GM18951 (cell line): ENCODE data around the gene BAZ1B.
A peak's percentile ranks its signal among the peaks of the same experiment; 100 is the strongest.
"Not testable (repeated sequence)": the region's sequence is repeated elsewhere in the genome, so short reads cannot be mapped to it uniquely, and the experiment has no call there.

ENCODE experiments used
- POLR2A ChIP-seq: IDR thresholded peaks from 4 replicates; pipeline ENCODE4 v1.6.1; 2011; ENCODE audit warnings: mild to moderate bottlenecking; ENCODE audit not compliant: insufficient read length, insufficient read depth; ENCODE audit errors: extremely low read depth
- in situ Hi-C: fragments of 300-500 bp; cut with MboI; formaldehyde crosslinking; loops from one replicate; pipeline ENCODE4 v1.12.0; 2022; ENCODE audit warnings: low sequenced_read_pairs, mixed read lengths, inconsistent platforms; ENCODE audit not compliant: unreplicated experiment

BAZ1B gene

DNA sequence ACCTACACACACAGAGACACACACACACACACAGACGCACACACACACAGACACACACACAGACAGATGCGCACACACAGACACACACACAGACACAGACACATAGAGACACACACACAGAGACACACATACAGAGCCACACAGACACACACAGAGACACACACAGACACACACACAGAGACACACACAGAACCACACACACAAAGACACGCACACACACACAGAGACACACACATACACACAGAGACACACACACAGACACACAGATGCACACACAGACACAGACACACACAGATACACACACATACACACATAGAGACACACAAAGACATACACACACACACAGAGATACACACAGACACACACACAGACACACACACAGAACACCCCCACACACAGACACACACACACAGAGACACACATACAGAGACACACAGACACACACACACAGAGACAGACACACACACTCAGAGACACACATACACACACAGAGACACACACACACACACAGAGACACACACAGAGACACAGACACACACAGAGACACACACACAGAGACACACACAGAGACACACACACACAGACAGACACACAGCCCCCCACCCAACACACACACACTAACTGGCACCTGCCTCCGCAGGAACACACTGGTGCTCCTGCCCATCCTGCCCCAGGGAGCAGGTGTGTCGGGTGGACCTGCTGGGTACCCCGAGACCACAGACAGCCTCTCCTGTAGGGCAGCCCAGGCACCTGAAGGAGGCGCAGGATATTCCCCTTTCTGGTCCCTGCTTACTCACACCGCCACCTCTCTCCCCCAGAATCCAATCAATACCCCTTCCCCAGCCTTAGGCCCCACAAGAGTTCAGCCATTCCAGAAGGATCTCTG is 93.9 kb downstream of the BAZ1B start:
- no peak for TF ChIP-seq POLR2A
- in situ Hi-C loops: no loop called here

DNA sequence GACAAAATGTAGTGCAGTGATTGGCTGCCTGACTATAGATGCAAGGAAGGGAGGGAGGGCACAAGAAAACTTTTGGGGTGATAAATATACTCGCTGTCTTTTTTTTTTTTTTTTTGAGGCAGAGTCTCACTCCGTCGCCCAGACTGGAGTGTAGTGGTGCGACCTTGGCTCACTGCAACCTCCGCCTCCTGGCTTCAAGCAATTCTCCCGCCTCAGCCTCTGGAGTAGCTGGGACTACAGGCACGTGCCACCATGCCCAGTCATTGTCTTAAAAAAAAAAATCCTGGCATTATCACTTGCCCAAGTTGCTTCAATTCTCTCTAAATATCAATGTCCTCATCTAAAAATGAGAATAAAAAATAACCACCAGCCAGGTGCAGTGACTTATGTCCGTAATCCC is 96.1 kb downstream of the BAZ1B start:
- in situ Hi-C loops: no loop called here
- TF ChIP-seq POLR2A: no peak

DNA sequence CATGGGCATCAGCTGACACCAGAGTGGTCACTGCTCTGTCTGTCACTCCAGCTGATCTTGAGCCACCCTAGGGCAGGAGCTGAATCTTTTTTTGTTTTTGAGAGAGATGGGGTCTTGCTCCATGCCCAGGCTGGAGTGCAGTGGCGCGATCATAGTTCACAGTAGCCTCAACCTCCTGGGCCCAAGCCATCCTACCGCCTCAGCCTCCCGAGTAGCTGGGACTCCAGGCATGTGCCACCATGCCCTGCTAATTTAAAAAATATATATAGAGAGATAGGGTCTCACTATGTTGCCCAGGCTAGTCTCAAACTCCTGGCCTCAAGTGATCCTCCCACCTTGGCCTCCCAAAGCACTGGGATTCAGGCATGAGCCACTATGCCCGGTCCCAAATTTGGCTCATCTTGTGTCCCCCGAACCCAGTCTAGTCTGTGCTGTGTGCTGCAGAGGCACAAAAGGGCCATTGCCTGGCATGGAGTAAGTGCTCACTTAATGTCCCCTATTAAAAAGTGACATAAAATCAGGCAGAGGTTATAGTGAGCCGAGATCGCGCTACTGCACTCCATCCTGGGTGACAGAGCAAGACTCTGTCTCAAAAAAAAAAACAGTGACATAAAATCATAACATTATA is 96.6 kb downstream of the BAZ1B start:
- TF ChIP-seq POLR2A: no peak
- in situ Hi-C loops: no loop called here

DNA sequence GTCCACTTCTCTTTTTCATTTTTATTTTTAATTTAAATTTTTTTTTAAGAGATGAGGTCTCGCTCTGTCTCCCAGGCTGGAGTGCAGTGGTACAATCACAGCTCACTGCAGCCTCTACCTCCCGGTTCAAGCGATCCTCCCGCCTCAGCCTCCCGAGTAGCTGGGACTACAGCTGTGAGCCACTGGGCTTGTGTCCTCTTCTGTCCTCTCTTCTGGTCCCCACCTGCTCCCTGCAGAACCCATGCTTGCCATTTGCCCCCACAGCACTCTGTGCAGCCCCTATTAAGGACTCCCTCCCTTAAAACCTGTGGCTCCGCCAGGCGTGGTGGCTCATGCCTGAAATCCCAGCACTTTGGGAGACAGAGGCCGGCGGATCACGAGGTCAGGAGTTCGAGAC is 97.6 kb downstream of the BAZ1B start:
- TF ChIP-seq POLR2A: no peak
- in situ Hi-C loops: no loop called here

DNA sequence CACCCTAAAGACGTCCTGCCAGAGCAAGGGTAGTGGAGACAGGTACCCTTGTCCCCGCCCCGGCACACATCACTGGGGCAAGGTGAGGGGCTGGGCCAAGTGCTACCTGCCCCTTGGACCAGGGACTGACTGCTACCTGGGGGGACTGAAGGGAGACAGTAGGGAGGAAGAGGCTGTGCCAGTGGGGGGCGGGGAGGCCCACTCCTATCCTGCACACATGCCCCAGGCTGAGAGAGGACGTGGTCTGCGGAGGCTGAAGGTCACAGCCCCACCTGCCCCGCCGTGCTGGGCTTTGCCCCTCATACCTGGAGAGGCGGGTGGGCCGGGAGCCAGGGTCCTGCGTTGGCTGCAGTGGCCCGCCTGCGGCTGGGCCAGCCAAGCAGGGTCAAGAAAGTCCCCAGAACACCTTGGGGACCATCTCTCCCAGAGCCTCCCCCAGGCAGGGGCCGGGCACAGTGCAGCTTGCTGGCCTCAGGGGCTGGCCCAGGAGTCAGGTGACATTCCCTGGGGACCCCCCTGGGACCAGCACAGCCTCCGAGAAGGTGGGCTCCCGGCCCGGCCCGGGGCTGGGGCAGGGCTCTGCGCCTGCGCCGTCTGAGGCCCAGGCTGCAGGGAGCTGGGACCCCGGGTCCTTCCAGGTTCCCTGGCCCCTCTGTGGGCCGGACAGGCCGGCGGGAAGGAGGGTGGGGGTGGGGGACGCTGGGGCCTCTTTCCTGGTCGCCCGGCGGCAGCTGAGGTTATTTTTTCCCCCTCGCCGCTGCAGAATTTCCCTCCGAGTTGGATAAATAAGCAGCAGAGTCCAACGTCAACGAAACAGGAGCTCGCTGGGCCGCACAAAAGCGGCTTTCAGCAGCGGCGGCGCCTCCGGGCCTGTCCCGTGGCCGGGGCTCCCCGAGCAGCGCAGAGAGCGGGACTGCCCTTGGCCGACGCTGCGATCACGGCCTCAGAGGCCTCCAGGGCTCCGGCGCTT is 98.3 kb downstream of the BAZ1B start:
- no peak for TF ChIP-seq POLR2A
- in situ Hi-C loops: no loop called here

DNA sequence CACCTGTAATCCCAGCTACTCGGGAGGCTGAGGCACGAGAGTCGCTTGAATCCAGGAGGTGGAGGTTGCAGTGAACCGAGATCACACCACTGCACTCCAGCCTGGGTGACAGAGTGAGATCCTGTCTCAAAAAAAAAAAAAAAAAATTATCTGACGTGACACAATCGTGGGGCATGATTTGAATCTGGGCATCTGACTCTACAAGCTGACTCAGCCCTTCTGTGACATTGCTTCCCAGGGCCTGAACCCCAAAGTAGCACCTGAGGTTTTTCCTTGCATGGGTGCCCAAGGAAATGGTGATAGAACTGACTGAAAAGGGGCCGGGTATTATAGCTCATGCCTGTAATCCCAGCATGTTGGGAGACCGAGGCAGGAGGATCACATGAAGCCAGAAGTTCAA is 101.5 kb downstream of the BAZ1B start:
- in situ Hi-C loops: not testable (repeated sequence)

DNA sequence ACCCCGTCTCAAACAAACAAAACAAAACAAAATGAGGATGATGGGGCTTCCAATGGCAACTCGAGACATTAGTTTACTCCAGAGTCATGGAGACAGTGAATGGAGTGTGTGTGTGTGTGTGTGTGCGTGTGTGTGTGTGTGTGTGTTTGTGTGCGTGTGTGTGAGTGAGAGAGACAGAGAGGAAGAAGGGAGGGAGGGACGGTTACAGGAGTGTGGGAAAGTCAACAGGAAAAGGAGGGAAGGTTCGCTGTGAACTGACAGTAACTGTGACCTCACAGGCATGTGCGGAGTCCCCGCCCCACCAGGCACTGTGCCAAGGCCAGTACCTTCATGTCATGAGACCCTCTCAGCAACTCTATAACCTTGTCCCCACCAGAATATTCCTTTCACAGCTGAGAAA is 102.1 kb downstream of the BAZ1B start:
- in situ Hi-C loops: not testable (repeated sequence)

DNA sequence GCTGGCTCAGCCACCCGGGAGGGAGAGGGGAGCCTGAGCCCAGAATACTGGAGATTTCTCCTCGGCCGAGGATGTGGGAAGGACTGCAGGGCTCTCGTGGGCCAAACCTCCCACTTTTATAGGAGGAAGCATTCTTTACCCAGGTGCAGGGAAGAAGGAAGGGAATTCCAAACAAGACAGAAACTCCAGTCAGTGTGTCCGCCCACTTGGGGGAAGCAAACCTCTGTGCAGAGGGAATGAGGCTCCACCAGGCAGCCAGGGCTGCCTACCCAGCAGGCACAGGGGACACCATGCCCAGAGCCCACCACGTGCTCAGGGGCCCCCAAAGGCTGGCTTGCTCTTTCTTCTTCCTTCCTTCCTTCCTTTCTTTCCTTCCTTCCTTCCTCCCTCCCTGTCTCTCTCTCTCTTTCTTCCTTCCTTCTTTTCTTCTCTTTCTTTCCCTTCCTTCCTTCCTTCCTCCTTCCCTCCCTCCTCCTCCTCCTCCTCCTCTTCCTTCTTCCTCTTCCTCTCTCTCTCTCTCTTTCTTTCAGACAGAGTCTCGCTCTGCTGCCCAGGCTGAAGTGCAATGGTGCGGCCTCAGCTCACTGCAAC is 103.9 kb downstream of the BAZ1B start:
- TF ChIP-seq POLR2A: no peak
- in situ Hi-C loops: no loop called here

DNA sequence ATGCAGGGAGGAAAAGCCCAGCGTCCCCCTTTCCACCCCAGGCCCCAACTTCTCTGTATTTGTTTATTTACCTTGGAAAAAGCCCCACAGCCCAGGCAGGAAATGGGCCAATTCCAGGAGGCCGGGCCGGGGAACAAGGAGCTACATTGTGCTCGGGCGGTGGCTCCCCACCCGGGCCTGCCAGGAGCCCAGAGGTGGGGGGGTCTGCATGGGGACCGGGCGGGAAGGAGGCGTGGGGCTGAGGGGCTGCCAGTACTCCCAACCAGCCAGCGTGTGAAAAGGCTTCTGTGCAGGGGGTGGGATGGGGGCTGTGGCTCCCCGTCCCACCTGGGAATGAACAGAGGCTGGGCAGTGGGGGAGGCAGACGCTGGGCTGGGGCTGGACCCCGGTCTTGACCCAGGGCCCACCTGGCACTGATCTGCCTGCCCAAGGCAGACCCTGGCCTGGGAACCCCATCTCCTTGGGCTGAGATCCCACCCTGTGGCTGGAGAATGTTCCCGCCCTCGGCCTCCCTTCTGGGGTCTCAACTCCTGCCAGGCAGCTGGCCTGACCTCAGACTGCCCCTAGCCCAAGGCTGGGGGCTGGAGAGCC is 111.5 kb downstream of the BAZ1B start:
- in situ Hi-C loops: not testable (repeated sequence)

DNA sequence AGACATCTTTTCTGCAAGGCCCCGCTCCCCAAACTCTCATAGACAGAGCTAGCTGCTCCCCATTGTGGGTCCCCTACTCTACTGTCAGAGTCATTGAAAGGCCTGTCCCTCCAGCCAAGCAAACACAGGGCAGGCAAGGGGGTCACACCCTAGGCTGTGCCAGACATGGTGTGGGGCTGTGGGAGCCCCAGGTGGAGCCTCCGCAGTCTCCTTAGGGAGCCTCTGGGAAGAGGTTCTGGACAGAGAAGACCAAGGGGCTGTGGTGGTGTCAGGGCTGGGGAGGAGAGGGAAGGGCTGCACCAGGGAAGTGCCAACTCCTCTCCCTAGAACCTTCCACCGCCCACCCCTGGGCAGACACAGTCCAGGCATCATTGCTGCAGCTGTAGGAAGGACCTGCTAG is 117.2 kb downstream of the BAZ1B start:
- in situ Hi-C loops: not testable (repeated sequence)

DNA sequence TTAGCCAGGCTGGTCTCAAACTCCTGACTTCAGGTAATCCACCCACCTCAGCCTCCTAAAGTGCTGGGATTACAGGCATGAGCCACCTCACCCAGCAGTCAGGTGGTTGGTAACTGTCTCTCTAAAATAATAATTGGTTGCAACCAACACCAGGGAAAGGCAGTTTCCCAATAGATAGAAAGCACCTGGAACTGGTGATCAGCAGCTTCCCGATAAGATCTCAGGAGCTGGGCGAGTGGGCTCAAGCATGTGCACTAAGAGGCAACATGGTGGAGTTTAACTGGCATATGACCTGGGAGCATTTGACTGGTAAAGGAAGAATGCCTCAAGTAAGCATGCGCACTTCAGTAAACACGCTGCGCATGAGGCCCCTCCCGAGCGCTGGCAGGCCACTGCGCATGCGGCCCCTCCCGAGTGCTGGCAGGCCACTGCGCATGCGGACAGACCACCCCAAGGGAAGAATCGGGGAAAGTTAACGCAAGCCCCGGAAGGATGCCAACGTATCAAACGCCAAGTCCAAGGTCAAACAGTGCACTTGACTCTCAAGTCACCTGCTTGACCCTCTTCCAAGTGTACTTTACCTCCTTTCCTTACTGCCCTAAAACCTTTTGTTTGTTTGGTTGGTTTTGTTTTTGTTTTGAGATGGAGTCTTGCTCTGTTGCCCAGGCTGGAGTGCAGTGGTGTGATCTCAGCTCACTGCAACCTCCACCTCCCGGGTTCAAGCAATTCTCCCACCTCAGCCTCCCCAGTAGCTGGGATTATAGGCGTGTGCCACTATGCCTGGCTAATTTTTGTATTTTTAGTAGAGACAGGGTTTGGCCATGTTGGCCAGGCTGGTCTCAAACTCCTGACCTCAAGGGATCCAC is 122.7 kb downstream of the BAZ1B start:
- in situ Hi-C loops: not testable (repeated sequence)
- TF ChIP-seq POLR2A: peak; percentile 30
